Lung (tissue), 12 donors: ENCODE results near the gene CRIP3. TPM values are rescaled to one million over a fixed set of nuclear protein-coding genes. Genes with fewer than 3 reads are reported as not detected.

Experiments used
- ATAC-seq: fragments of 200-7000 bp; cut with Tn5 transposase; one replicate; pipeline ENCODE4 v1.9.1; 2020; ENCODE audit warnings: moderate number of reproducible peaks; ENCODE audit not compliant: insufficient read depth, low FRiP score
- DNase-seq, 3 donors: peaks; one replicate each; pipeline ENCODE4 v3.0.0-alpha.2; 2013 to 2017
- H3K27ac ChIP-seq, 2 donors: one replicate each; pipeline ENCODE4 v1.5.1; 2013; ENCODE audit warnings: mild to moderate bottlenecking in 2 of 2, moderate library complexity in 2 of 2, control low read depth in 1 of 2, inconsistent platforms in 1 of 2, low read depth in 1 of 2, low read length in 1 of 2
- H3K27me3 ChIP-seq, 3 donors: one replicate each; pipeline ENCODE4 v1.5.1; 2013; ENCODE audit warnings: low read length in 2 of 3; ENCODE audit not compliant: control insufficient read depth in 3 of 3, insufficient read depth in 3 of 3
- H3K36me3 ChIP-seq, 4 donors: one replicate each; pipeline ENCODE4 v1.5.1; 2013; ENCODE audit warnings: low read length in 4 of 4, mild to moderate bottlenecking in 1 of 4, moderate library complexity in 1 of 4; ENCODE audit not compliant: control insufficient read depth in 4 of 4, insufficient read depth in 4 of 4
- H3K4me1 ChIP-seq, 5 donors: one replicate each; pipeline ENCODE4 v1.5.1; 2013; ENCODE audit warnings: low read length in 5 of 5, mild to moderate bottlenecking in 2 of 5, moderate library complexity in 1 of 5; ENCODE audit not compliant: control insufficient read depth in 5 of 5, insufficient read depth in 5 of 5
- H3K4me3 ChIP-seq: one replicate; pipeline ENCODE4 v1.5.1; 2013; ENCODE audit warnings: mild to moderate bottlenecking, control low read depth, moderate library complexity
- H3K9ac ChIP-seq, 2 donors: one replicate each; pipeline ENCODE4 v1.5.1; 2013; ENCODE audit warnings: low read length in 2 of 2, control low read depth in 1 of 2; ENCODE audit not compliant: insufficient read depth in 1 of 2
- H3K9me3 ChIP-seq, 4 donors: one replicate each; pipeline ENCODE4 v1.5.1; 2013; ENCODE audit warnings: low read length in 3 of 4, mild to moderate bottlenecking in 1 of 4, moderate library complexity in 1 of 4; ENCODE audit not compliant: control insufficient read depth in 4 of 4, insufficient read depth in 3 of 4
- WGBS, 2 donors: extraction: QIAGEN DNeasy Blood & Tissue Kit; methylation state at CpG; one replicate each; pipeline ENCODE4 v1.1.7; 2013; 5-methylcytosine and 5-hydroxymethylcytosine counted together
- polyA plus RNA-seq, 2 donors: library from polyadenylated mRNA; stranded (reverse); fragments of 200-250 nt; gene quantifications; one replicate each; pipeline ENCODE4 v1.2.1, GENCODE V29; 2013
- total RNA-seq, 2 donors: library from RNA; depleted of rRNA in 1 of 2; stranded (reverse); fragments of >200 nt in 1 of 2; gene quantifications; one replicate each; pipeline ENCODE4 v1.2.1, GENCODE V29; 2014 to 2021
- TF ChIP-seq, protein P1 (sequence below): IDR thresholded peaks from 2 replicates; pipeline ENCODE4 v1.5.1; 2012; ENCODE audit warnings: mild to moderate bottlenecking; ENCODE audit errors: control extremely low read depth, extremely low read depth
- donor health status: control.
- donor health status: control.
- donor health status: Bipolar disorder and iron deficiency.
- donor health status: healthy.
- donor health status: DM: yes; HTN: yes; CAD: no.

CRIP3 gene
- total and polyA plus RNA-seq, 4 donors = 0.39 to 1.3 (median 0.76) TPM

DNA sequence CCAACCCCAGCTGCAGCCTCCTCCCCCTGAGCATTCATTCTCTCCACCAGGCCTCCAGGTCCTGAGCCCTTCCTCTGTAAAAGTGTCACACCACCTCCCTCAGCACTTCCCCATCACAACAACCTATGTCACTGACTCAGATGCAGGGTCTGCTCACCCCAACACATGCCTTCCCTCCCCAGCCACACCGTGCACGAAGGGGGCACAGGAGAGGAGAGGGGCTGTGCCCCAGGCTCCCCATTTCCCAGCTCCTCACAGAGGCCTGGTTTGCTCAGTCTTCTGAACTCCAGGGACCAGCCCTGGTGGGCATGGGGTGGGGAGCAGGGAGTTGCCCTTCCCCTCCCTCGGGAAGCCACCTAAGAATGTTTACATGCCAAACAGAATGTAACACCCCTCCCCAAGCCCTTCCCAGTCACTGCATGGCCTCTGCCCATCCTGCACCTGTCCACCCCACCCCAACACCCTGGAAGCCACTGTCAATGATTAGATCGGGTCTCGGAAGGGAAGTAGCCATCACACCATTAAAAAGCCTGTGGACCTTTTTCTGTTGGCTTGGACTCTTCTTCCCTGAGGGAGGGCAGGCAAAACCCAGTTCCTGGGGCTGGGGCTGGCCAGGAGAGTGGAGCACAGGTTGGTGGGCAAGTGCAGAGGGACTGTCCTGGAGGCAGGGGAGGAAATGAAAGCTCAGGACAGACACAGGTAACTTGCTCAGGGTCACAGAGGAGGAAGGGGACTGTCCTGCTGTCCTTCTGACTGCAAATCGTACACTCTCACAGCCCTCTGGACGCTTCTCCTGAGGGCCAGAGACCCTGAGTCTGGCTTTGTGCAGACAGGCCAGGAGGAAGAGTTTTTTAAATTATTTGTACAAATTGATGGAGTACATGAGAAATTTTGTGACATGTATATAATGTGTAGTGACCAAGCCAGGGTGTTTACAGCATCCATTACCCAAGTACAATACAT is 20.6 kb downstream of the CRIP3 start:
- H3K9me3 ChIP-seq = no peaks in the 10 kb centered on the region
- no peak for DNase-seq
- no peak overlapping the region for H3K9ac ChIP-seq
- H3K27me3 ChIP-seq = peaks cover 0 to 24% (median 0%) of the 10 kb centered on the region in 3 donors
- 68 to 82% methylated on average over 7 of the region's 7 CpGs for WGBS, 2 donors
- H3K36me3 ChIP-seq = no peaks in the 10 kb centered on the region
- peaks cover 0 to 13% (median 0%) of the 10 kb centered on the region in 5 donors for H3K4me1 ChIP-seq
- ATAC-seq = no peak
- no peak overlapping the region for H3K27ac ChIP-seq
- TF ChIP-seq, protein P1, sequence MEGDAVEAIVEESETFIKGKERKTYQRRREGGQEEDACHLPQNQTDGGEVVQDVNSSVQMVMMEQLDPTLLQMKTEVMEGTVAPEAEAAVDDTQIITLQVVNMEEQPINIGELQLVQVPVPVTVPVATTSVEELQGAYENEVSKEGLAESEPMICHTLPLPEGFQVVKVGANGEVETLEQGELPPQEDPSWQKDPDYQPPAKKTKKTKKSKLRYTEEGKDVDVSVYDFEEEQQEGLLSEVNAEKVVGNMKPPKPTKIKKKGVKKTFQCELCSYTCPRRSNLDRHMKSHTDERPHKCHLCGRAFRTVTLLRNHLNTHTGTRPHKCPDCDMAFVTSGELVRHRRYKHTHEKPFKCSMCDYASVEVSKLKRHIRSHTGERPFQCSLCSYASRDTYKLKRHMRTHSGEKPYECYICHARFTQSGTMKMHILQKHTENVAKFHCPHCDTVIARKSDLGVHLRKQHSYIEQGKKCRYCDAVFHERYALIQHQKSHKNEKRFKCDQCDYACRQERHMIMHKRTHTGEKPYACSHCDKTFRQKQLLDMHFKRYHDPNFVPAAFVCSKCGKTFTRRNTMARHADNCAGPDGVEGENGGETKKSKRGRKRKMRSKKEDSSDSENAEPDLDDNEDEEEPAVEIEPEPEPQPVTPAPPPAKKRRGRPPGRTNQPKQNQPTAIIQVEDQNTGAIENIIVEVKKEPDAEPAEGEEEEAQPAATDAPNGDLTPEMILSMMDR = no peak
- H3K4me3 ChIP-seq = no peak overlapping the region

DNA sequence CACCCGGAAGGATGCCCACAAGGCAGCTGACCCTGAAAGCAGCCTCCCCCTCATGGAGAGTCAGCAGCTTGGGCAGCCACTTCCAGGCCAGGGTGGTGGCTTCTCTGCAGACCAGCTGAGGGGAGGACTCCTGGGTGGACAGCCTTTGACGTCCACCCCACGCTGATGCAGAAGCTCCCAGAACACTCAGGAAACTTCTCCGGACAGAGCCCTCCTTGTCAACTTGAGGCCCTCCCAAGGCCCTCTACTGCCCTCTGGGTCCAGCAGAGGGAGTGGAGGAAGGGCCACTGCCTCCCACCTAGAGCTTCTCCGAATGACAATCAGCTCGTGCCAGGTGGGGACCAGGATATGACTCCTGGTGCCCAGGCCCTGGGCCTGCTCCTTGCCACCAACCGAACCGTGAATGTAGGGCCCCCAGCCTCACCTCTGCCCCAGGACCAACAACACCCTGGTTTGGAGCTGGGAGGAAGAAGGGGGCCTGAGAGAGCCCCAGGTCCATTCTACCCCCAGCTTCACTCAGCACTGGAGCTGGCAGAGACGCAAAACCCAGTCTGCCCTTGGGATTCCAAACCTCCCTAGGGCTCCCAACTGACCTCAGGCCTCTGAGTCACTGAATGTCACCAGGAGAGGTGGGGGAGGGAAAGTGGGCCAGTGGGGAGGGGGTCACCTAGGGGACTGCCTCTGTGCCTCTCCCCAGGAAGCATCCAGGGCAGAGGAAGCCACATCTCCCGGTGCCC is 21.5 kb downstream of the CRIP3 start:
- no peak overlapping the region for H3K4me3 ChIP-seq
- TF ChIP-seq, protein P1 = no peak
- H3K27me3 ChIP-seq = peaks cover 0 to 24% (median 0%) of the 10 kb centered on the region in 3 donors
- 66 to 76% methylated on average over 9 to 10 of the region's 10 CpGs for WGBS, 2 donors
- no peak overlapping the region for H3K27ac ChIP-seq
- no peaks in the 10 kb centered on the region for H3K9me3 ChIP-seq
- H3K4me1 ChIP-seq = peaks cover 0 to 13% (median 0%) of the 10 kb centered on the region in 5 donors
- DNase-seq (no peak), ATAC-seq (no peak)
- no peak overlapping the region for H3K9ac ChIP-seq
- no peaks in the 10 kb centered on the region for H3K36me3 ChIP-seq

DNA sequence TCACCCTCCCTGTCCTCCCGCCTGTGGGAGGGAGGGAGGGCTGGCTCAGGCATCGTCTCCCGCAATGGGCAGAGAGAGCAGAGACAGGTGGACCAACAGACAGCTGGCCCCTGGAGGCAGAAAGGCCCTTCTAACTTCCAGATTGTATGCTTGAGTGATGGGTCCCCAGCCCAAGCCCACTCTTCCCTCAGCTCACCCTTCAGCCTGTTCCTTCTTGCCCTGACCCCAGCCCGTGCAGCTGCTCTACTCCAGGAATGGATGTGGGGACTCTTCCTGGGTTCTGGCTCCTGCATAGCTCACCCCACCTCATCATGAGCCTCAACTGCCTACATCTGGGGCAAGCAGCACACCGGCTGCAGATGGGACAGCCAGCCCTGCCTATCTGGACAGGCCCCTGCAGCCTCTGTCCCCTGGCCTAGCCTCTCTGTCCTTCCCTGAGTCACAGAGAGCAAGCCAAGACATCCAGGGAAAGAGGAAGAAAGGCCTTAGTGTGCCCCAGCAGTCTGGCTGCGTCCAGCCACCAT is 22.1 kb downstream of the CRIP3 start:
- ATAC-seq = no peak
- no peak overlapping the region for H3K27ac ChIP-seq
- WGBS, 2 donors = 87 to 93% methylated on average over 6 of the region's 6 CpGs

More for the DNA sequence above, 22.1 kb downstream of the CRIP3 start:
- Histone ChIP-seq H3K36me3 (no peaks in the 10 kb centered on the region), H3K4me3 (no peak overlapping the region), H3K9ac (no peak overlapping the region), H3K9me3 (no peaks in the 10 kb centered on the region), H3K4me1 (peaks cover 0 to 13% (median 0%) of the 10 kb centered on the region in 5 donors), H3K27me3 (peaks cover 0 to 24% (median 0%) of the 10 kb centered on the region in 3 donors)
- no peak for DNase-seq
- TF ChIP-seq, protein P1 = no peak
